Left ventricle myocardium inferior (tissue), 1 donor: ENCODE measurements around the gene CCDC142. TPM values are rescaled to one million over a fixed set of nuclear protein-coding genes. Genes with fewer than 3 reads are reported as not detected.
A peak's percentile ranks its signal among the peaks of the same experiment; 100 is the strongest.

Source experiments
- DNase-seq: peaks from one replicate; pipeline ENCODE4 v3.0.0-alpha.2; 2020
- H3K27ac ChIP-seq: fragments of 200-600 bp; replicated peaks from 2 replicates; pipeline ENCODE4 v1.8.0; 2021
- H3K27me3 ChIP-seq: fragments of 200-600 bp; 2 replicates; pipeline ENCODE4 v1.8.0; 2021; ENCODE audit warnings: low read depth
- H3K36me3 ChIP-seq: fragments of 200-600 bp; 2 replicates; pipeline ENCODE4 v1.8.0; 2021
- H3K4me1 ChIP-seq: fragments of 200-600 bp; 2 replicates; pipeline ENCODE4 v1.8.0; 2021
- H3K4me3 ChIP-seq: fragments of 200-600 bp; 2 replicates; pipeline ENCODE4 v1.8.0; 2021; ENCODE audit warnings: mild to moderate bottlenecking, moderate library complexity
- H3K9me3 ChIP-seq: fragments of 200-600 bp; replicated peaks from 2 replicates; pipeline ENCODE4 v1.8.0; 2021
- CTCF ChIP-seq: fragments of 200-600 bp; IDR thresholded peaks from 2 replicates; pipeline ENCODE4 v1.8.0; 2021; ENCODE audit warnings: antibody characterized with exemption, mild to moderate bottlenecking, borderline replicate concordance
- intact Hi-C: fragments of 100-400 bp; cut with micrococcal nuclease; formaldehyde crosslinking; loops from one replicate; pipeline ENCODE4 v1.11.0; 2022
- total RNA-seq: library from RNA; stranded (reverse); fragmentation: NEBNext Ultra II Directional; extraction: Animal tissue kit (Norgen Biotek cat#: 25700); gene quantifications from one replicate; pipeline ENCODE4 v1.2.1, GENCODE V29; 2021
- donor health status: DM: no; HTN: yes; CAD: no; lungs with severe emphysema.

CCDC142 gene
- total RNA-seq, 1 donor from 2014 or later, result 5.6 TPM

DNA sequence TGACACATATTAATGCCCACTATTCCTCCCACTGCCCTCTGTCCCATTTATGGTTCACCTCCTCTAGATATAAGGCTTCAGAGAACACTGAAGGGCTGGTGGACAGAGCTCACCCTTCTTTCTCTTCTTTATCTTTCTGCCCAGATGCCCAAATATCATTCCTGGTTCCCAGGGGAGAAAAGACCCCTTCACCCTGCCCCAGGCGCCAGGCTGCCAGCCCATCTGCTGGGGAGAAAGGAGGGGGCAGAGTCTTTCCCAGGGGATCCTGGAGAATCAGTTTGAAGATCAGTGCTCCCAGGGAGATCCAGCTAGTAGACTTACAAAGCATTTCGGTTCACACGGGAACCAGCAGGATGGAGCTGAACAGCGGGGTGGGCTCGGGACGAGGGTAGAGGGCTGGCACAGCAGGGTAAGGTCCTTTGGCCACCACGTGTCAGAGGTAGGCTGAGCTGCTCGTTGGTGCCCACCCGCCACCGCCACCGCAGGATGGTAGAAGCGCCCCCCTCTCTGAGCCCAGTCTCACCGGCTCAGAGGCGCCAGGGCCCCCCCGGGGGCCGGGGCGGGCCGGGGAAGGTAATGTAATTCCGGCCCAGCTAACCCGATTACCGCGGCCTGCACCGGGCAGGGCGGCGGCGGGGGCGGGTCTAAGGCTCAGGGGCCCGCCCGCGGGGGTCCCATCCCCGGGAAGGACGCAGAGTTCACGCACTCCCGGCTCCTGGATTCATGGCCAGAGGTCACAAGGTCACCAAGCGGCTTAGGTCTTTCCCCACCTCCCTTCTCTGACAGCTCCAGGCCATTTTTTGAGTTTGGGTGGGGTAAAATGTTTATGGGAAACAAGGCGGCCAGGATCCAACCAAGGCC lies 30.2 kb upstream of the CCDC142 start:
- Histone ChIP-seq H3K36me3 (no peaks in the 10 kb centered on the region), H3K4me1 (peaks cover 39% of the 10 kb centered on the region), H3K4me3 (no peak overlapping the region), H3K9me3 (no peaks in the 10 kb centered on the region), H3K27ac (no peak overlapping the region), H3K27me3 (peaks cover 97% of the 10 kb centered on the region)
- DNase-seq, result no peak
- intact Hi-C loops, result no loop called here
- TF ChIP-seq CTCF, result no peak

GRCh38 chr2:74511104-74511989 lies 28.5 kb upstream of the CCDC142 start:
- no peak overlapping the region for H3K27ac ChIP-seq
- H3K4me1 ChIP-seq, result peaks cover 49% of the 10 kb centered on the region
- no peak for TF ChIP-seq CTCF
- H3K9me3 ChIP-seq, result no peaks in the 10 kb centered on the region
- peaks cover under 1% of the 10 kb centered on the region for H3K36me3 ChIP-seq
- no peak for DNase-seq
- intact Hi-C loops, result no loop called here
- H3K4me3 ChIP-seq, result no peak overlapping the region
- peaks cover 83% of the 10 kb centered on the region for H3K27me3 ChIP-seq

DNA sequence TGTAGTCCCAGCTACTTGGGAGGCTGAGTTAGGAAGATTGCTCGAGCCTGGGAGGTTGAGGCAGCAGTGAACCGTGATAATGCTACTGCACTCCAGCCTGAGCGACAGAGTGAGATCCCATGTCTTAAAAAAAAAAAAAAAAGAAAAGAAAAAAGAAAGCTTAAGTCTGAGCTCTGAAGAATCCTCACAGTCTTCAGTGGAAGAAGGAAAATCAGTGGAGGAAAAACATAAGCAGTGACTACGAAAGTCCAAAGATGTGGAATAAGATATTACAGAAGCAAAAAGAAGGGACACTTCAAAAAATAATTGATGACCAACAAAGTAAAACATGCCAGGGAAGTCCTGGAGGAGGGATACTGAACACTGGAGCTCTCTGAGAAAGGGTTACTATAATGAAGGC lies 27.5 kb upstream of the CCDC142 start:
- Histone ChIP-seq H3K9me3 (no peaks in the 10 kb centered on the region), H3K27me3 (peaks cover 83% of the 10 kb centered on the region), H3K4me3 (no peak overlapping the region), H3K27ac (no peak overlapping the region), H3K36me3 (peaks cover 11% of the 10 kb centered on the region), H3K4me1 (peaks cover 49% of the 10 kb centered on the region)
- intact Hi-C loops, result no loop called here
- TF ChIP-seq CTCF, result no peak
- no peak for DNase-seq

DNA sequence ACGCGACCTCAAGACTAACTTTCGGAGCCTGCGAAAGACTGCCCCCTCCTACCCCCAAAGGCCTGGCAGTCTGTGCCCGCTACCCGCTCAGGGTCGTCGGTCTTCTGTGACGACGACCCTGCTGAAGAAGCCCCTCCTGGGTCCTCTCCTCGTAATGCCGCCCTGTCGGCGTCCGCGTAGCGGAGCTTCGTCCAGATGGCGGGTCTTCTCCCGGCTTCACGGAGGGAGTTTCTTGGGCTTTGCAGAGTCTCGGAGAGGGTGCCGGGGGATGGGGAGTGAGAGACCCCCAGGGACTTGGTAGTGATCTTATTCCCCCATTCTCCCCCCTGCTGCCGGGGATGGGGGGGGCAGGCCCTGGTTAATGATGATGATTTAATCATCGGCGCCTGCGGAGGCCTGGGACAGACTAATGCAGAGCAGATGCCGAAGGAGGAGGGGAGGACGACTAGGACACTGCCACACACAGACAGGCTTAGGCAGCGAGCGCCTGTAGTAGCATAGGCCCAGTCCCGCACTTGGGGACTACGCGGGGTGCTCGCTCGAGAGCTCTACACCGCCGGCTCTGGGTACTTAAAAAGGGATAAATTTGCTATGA lies 25.2 kb upstream of the CCDC142 start:
- H3K4me3 ChIP-seq, result peak overlapping the region; percentile 80
- H3K9me3 ChIP-seq, result no peaks in the 10 kb centered on the region
- intact Hi-C loops, result no loop called here
- DNase-seq, result no peak
- peak overlapping the region; percentile 99 for H3K27ac ChIP-seq
- peaks cover 53% of the 10 kb centered on the region for H3K4me1 ChIP-seq
- TF ChIP-seq CTCF, result no peak
- peaks cover 83% of the 10 kb centered on the region for H3K27me3 ChIP-seq
- H3K36me3 ChIP-seq, result peaks cover 21% of the 10 kb centered on the region

GRCh38 chr2:74507145-74507925 lies 24.5 kb upstream of the CCDC142 start, which contains the start of gene PCGF1:
Gene PCGF1 (minus strand): TSS chr2:74507695. CDS start chr2:74507668, 27 bp downstream.
- H3K9me3 ChIP-seq, result no peaks in the 10 kb centered on the region
- H3K27ac ChIP-seq, result peak within 1 kb of the TSS; percentile 99
- peaks cover 60% of the 10 kb centered on the region for H3K4me1 ChIP-seq
- peak within 1 kb of the TSS; percentile 80 for H3K4me3 ChIP-seq
- DNase-seq, result peak; percentile 100
- TF ChIP-seq CTCF, result peak; percentile 56
- peaks cover 21% of the 10 kb centered on the region for H3K36me3 ChIP-seq
- intact Hi-C loops, result no loop called here
- H3K27me3 ChIP-seq, result peaks cover 83% of the 10 kb centered on the region
